ENCODE data around the gene NPIPB8. TPM values are rescaled to one million over a fixed set of nuclear protein-coding genes. Genes with fewer than 3 reads are reported as not detected.

NPIPB8 gene
- total and polyA plus RNA-seq, 9 of the 15 experiments (the other 6 are each of a cell fraction or from before 2014, with no cell fraction given), result 0.16 TPM; not detected in 8

DNA sequence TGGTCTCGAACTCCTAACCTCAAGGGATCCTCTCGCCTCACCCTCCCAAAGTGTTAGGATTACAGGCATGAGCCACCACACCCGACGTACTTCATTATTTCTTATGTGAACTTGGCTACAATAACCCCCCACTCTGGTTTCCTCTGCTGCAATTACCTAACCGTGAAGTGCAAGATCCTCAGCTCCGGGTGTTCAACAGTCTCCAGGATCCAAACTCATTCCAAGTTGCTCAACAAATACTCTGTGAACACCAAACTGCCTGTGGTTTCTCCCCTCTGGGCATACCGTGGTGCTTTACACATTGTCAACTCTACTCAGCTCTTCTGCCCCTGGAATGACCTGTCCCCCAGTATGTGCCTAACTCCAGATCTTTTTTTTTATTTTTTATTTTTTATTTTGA lies 21.2 kb upstream of the NPIPB8 start (continued):
- TF ChIP-seq DEAF1 (CRISPR knock-in tag; IDR thresholded peaks at IDR 0.05), result no peak
- TF ChIP-seq ETV6 (IDR thresholded peaks at IDR 0.05; ENCODE audit: borderline replicate concordance in 1 of 2, low read depth in 2 of 2, low read length in 1 of 2), result no peak
- TF ChIP-seq ETV6 (CRISPR knock-in tag; IDR thresholded peaks at IDR 0.05; ENCODE audit: borderline replicate concordance), result no peak
- TF ChIP-seq CAMTA2 (CRISPR knock-in tag; conservative IDR thresholded peaks at IDR 0.05), result no peak
- TF ChIP-seq ZNF766 (CRISPR knock-in tag; conservative IDR thresholded peaks at IDR 0.05), result no peak
- TF ChIP-seq GABPA (tag; conservative IDR thresholded peaks at IDR 0.05; ENCODE audit: low read depth), result no peak
- no peak for TF ChIP-seq ETV5 (CRISPR knock-in tag; IDR thresholded peaks at IDR 0.05; ENCODE audit: low read depth)
- TF ChIP-seq, protein P1, sequence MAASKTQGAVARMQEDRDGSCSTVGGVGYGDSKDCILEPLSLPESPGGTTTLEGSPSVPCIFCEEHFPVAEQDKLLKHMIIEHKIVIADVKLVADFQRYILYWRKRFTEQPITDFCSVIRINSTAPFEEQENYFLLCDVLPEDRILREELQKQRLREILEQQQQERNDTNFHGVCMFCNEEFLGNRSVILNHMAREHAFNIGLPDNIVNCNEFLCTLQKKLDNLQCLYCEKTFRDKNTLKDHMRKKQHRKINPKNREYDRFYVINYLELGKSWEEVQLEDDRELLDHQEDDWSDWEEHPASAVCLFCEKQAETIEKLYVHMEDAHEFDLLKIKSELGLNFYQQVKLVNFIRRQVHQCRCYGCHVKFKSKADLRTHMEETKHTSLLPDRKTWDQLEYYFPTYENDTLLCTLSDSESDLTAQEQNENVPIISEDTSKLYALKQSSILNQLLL (CRISPR knock-in tag; IDR thresholded peaks at IDR 0.05; ENCODE audit: borderline replicate concordance), result no peak
- TF ChIP-seq, protein P2, sequence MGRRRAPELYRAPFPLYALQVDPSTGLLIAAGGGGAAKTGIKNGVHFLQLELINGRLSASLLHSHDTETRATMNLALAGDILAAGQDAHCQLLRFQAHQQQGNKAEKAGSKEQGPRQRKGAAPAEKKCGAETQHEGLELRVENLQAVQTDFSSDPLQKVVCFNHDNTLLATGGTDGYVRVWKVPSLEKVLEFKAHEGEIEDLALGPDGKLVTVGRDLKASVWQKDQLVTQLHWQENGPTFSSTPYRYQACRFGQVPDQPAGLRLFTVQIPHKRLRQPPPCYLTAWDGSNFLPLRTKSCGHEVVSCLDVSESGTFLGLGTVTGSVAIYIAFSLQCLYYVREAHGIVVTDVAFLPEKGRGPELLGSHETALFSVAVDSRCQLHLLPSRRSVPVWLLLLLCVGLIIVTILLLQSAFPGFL (CRISPR knock-in tag; IDR thresholded peaks at IDR 0.05), result no peak
- TF ChIP-seq NCOA2 (IDR thresholded peaks at IDR 0.05; ENCODE audit: partially characterized antibody in 2 of 2), result no peak
- TF ChIP-seq FOXP1 (CRISPR knock-in tag; IDR thresholded peaks at IDR 0.05), result no peak
- no peak for TF ChIP-seq POLR2G (IDR thresholded peaks at IDR 0.05; ENCODE audit: low read depth, low read length)
- no peak for TF ChIP-seq MTA1 (IDR thresholded peaks at IDR 0.05; ENCODE audit: borderline replicate concordance)

Measured in K562 (cell line).